22Rv1 (cell line): ENCODE measurements around the gene PDE8B.

Source experiments
- H3K27ac ChIP-seq: fragments of 450-650 bp; 2 replicates; pipeline ENCODE4 v1.5.1; 2017
- CTCF ChIP-seq: fragments of 450-650 bp; IDR thresholded peaks from 2 replicates; pipeline ENCODE4 v1.5.1; 2017; ENCODE audit warnings: mild to moderate bottlenecking
- ZFX ChIP-seq: fragments of 450-650 bp; IDR thresholded peaks from 2 replicates; pipeline ENCODE4 v1.6.1; 2017; ENCODE audit warnings: antibody characterized with exemption, borderline replicate concordance

Gene PDE8B

DNA sequence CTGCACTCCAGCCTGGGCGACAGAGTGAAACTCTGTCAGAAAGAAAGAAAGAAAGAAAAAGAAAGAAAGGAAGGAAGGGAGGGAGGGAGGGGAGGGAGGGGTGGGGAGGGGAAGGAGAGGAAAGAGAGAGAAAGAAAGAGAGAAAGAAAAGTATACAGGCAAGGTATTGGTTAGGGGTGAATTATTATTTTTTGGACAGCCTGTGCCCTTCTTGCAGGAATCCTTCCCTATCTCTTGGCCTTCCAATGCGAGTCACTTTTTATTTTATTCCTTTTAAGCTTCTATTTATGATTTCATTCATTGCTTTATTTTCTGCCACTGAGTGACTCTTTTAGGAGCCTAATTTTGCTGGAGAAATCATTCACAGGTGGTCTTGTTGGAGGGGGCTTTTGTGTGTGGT lies 98.7 kb downstream of the PDE8B start:
- TF ChIP-seq CTCF (no peak), ZFX (no peak)
- H3K27ac ChIP-seq, result no peak overlapping the region

GRCh38 chr5:77310494-77311213 lies 100.2 kb downstream of the PDE8B start:
- TF ChIP-seq ZFX, result no peak
- no peak for TF ChIP-seq CTCF
- no peak overlapping the region for H3K27ac ChIP-seq

DNA sequence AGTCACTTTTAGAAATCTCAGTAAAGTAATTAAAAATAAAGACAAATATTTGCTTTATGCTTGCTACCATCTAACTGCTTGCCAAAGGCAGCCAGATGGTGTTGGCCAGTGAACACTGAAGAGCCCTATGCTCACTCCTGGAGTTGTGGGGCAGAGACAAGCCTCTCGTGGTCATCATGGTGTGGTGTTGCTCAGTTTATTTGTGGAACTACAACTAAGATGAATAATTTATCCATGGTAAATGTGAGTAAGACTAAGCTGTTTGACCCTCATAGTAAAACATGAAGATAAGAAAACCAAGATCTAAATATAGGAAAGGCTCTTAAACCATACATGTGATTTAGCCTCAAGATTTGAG lies 100.7 kb downstream of the PDE8B start:
- TF ChIP-seq CTCF (no peak), ZFX (no peak)
- H3K27ac ChIP-seq, result no peak overlapping the region

GRCh38 chr5:77312413-77312812 lies 101.9 kb downstream of the PDE8B start:
- no peak for TF ChIP-seq CTCF
- TF ChIP-seq ZFX, result no peak

DNA sequence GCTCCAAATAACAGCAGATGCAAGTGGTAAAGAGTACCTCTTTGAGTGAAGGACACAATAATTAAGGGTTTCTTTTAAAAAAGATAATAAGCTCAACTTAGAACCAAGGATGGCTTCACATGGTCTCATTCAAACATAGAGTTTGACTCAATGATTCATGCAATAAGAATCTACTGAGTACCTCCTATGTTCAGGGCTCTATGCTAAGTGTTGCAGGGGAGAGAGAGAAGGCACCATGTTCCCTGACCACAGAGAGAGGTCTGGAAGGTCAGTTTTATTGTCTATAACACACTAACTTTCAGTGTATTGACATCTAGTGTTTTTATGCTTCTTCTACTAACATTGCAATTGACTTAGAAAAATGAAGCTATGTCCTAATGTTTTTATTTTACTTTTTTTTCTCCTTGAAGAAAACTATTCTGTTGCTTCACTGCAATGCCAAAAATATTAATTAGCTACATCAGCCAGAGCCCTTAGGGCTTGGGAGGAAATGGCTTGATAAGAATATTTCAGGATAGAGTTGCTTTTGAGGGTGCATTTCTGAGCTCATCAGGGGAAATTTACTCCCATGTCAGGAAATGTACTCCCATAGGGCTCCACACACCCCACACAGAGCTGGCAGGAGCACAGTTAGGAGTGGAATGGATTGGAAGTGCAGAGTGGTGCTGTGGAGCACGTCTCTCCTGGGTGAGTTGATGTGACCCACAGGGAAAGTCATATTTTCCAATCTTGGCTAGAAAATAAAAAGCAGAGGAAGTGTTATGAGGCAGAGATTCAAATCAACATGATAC lies 106.6 kb downstream of the PDE8B start:
- TF ChIP-seq CTCF (no peak), ZFX (no peak)
- no peak overlapping the region for H3K27ac ChIP-seq

More at GRCh38 chr5:77312413-77312812, 101.9 kb downstream of the PDE8B start:
- H3K27ac ChIP-seq, result no peak overlapping the region

GRCh38 chr5:77318060-77318459 lies 107.6 kb downstream of the PDE8B start:
- no peak overlapping the region for H3K27ac ChIP-seq
- TF ChIP-seq ZFX (no peak), CTCF (no peak)

DNA sequence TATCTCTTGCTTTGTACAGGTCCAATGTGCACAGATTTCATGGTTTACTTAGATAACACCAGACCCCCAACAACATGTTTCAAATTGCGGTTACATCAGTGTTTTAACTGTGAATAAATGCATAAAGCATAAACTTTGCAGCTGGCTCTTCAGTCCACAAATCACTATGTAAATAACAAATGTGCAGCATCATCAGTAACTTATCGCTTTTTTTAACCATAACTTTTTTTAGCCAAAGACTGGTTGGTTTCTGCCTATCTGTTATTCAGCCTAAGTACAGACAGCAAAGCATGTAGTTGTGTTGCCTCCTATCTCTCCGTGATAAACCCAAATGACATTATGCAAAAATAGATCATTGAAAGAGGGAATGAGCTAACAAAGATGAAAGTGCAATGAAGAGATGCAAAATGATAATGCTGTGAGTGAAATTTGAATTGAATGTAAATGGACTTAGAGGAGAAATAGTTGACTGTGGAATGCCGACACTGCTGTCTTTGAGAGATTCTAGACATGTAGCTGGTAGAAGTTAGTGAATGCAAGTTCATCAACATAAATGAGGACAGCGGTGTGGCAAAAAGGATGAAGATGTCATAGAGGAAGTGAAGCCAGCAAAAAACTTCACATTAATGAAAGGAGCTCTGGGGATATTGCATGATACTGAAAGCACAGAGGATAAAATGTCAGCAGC lies 108.8 kb downstream of the PDE8B start:
- TF ChIP-seq CTCF (no peak), ZFX (no peak)
- H3K27ac ChIP-seq, result no peak overlapping the region
